GM10266 (cell line): ENCODE data around the gene STX1A.
"Not testable (repeated sequence)": the region's sequence is repeated elsewhere in the genome, so short reads cannot be mapped to it uniquely, and the experiment has no call there.

Experiments used
- DNase-seq: peaks from one replicate; pipeline ENCODE4 v3.0.0; 2012; ENCODE audit errors: extremely low spot score
- CTCF ChIP-seq: IDR thresholded peaks from 2 replicates; pipeline ENCODE4 v1.5.1; 2012; ENCODE audit warnings: mild to moderate bottlenecking, low read depth; ENCODE audit not compliant: control insufficient read depth, insufficient read depth; ENCODE audit errors: missing control alignments

The STX1A gene

GRCh38 chr7:73669858-73670385 lies 49.5 kb downstream of the STX1A start:
- no peak for DNase-seq
- no peak for TF ChIP-seq CTCF

- TF ChIP-seq CTCF: no peak
- no peak for DNase-seq
Measured at GRCh38 chr7:73669288-73669701, 50.2 kb downstream of the STX1A start.

GRCh38 chr7:73668886-73669230 lies 50.6 kb downstream of the STX1A start:
- no peak for TF ChIP-seq CTCF
- DNase-seq: peak; percentile 42

GRCh38 chr7:73668103-73668885 lies 51.2 kb downstream of the STX1A start:
- TF ChIP-seq CTCF: no peak
- peak; percentile 52 for DNase-seq

- peak; percentile 99 for DNase-seq
- peak; percentile 98 for TF ChIP-seq CTCF
Measured at GRCh38 chr7:73667344-73668102, 51.9 kb downstream of the STX1A start, which contains the start of gene VPS37D. Gene VPS37D, plus strand, starts transcription at chr7:73667831. Its CDS starts 128 bp downstream, at chr7:73667959.

GRCh38 chr7:73663033-73663432 lies 56.4 kb downstream of the STX1A start:
- DNase-seq: no peak
- no peak for TF ChIP-seq CTCF

GRCh38 chr7:73660594-73660993 lies 58.9 kb downstream of the STX1A start:
- DNase-seq: not testable (repeated sequence)
